HepG2 (cell line): ENCODE data around the gene DOK1. TPM values are rescaled to one million over a fixed set of nuclear protein-coding genes. Genes with fewer than 3 reads are reported as not detected.

Source experiments
- ARID5B ChIP-seq: IDR thresholded peaks from 2 replicates; pipeline ENCODE4 v1.4.0; 2020; ENCODE audit warnings: mild to moderate bottlenecking, missing genetic modification reagents
- BHLHE40 ChIP-seq: IDR thresholded peaks from 2 replicates; pipeline ENCODE4 v1.6.1; 2011; ENCODE audit warnings: low read length, improper control_type of control experiment
- CBX1 ChIP-seq: IDR thresholded peaks from one replicate; pipeline ENCODE4 v1.6.1; 2016; ENCODE audit warnings: antibody characterized with exemption, low read depth
- CSRNP1 ChIP-seq: sonication (generic); formaldehyde crosslinking; IDR thresholded peaks from 2 replicates; pipeline ENCODE4 v1.8.1; 2023; ENCODE audit warnings: mild to moderate bottlenecking, missing genetic modification reagents
- IRX3 ChIP-seq: sonication (generic); formaldehyde crosslinking; IDR thresholded peaks from 2 replicates; pipeline ENCODE4 v1.8.1; 2023; ENCODE audit warnings: mild to moderate bottlenecking, low read depth, missing genetic modification reagents, borderline replicate concordance
- RAD21 ChIP-seq: fragments of 450-650 bp; formaldehyde crosslinking; IDR thresholded peaks from 2 replicates; pipeline ENCODE4 v1.5.0; 2020; ENCODE audit warnings: mild to moderate bottlenecking
- REL ChIP-seq: sonication (generic); formaldehyde crosslinking; conservative IDR thresholded peaks from 2 replicates; pipeline ENCODE4 v1.8.0; 2022; ENCODE audit warnings: mild to moderate bottlenecking, missing genetic modification reagents, moderate library complexity
- STAG1 ChIP-seq: sonication (generic); formaldehyde crosslinking; IDR thresholded peaks from 2 replicates; pipeline ENCODE4 v1.4.0; 2020; ENCODE audit warnings: missing genetic modification reagents
- STAT5B ChIP-seq: sonication (generic); formaldehyde crosslinking; IDR thresholded peaks from 2 replicates; pipeline ENCODE4 v1.4.0; 2020; ENCODE audit warnings: missing genetic modification reagents
- SYNCRIP ChIP-seq: fragments of 200-400 bp; formaldehyde crosslinking; IDR thresholded peaks from 2 replicates; pipeline ENCODE4 v1.6.1; 2018; ENCODE audit warnings: mild to moderate bottlenecking, low read depth, low read length; ENCODE audit not compliant: insufficient read depth
- ZBTB20 ChIP-seq: sonication (generic); formaldehyde crosslinking; IDR thresholded peaks from 2 replicates; pipeline ENCODE4 v1.8.1; 2023; ENCODE audit warnings: missing genetic modification reagents, low read depth, mild to moderate bottlenecking, borderline replicate concordance
- ZHX2 ChIP-seq, 2 experiments: sonication (generic) in 1 of 2; formaldehyde crosslinking in 1 of 2; IDR thresholded peaks; 2 replicates each; pipeline versions ENCODE4 v1.6.1 to v1.9.0; 2014 to 2022; ENCODE audit warnings: antibody characterized with exemption in 1 of 2, borderline replicate concordance in 1 of 2, inconsistent platforms in 1 of 2, low read depth in 1 of 2, missing genetic modification reagents in 1 of 2
- ZMAT3 ChIP-seq: sonication (generic); formaldehyde crosslinking; conservative IDR thresholded peaks from 2 replicates; pipeline ENCODE4 v1.7.0; 2021; ENCODE audit warnings: missing genetic modification reagents
- ZNF234 ChIP-seq: sonication (generic); formaldehyde crosslinking; conservative IDR thresholded peaks from 2 replicates; pipeline ENCODE4 v1.5.1; 2020; ENCODE audit warnings: mild to moderate bottlenecking, missing genetic modification reagents
- ZNF430 ChIP-seq: sonication (generic); formaldehyde crosslinking; IDR thresholded peaks from 2 replicates; pipeline ENCODE4 v1.9.0; 2021; ENCODE audit warnings: mild to moderate bottlenecking, missing genetic modification reagents
- ZNF777 ChIP-seq: sonication (generic); formaldehyde crosslinking; IDR thresholded peaks from 2 replicates; pipeline ENCODE4 v1.4.0; 2020; ENCODE audit warnings: missing genetic modification reagents
- ZSCAN22 ChIP-seq: sonication (generic); formaldehyde crosslinking; IDR thresholded peaks from 2 replicates; pipeline ENCODE4 v1.4.0; 2020; ENCODE audit warnings: mild to moderate bottlenecking, missing genetic modification reagents
- polyA plus RNA-seq, 8 experiments: library from polyadenylated mRNA; depleted of rRNA in 3 of 8; stranded (reverse) in 7 of 8; unstranded in 1 of 8; fragments of >200 nt; fragmentation: Illumina TruSeq in 4 of 8; extraction: Trizol in 4 of 8; gene quantifications; 2 replicates each; pipeline versions ENCODE4 v1.2.1 to v1.2.3, GENCODE V29; 2011 to 2016; ENCODE audit warnings: low read depth in 4 of 8, missing spikeins in 1 of 8, mixed read lengths in 1 of 8; ENCODE audit not compliant: insufficient read depth in 1 of 8
- total RNA-seq, 5 experiments: library from RNA; depleted of rRNA; stranded (reverse); fragments of >200 nt; fragmentation: Illumina TruSeq; extraction: Trizol; gene quantifications; 2 replicates each; pipeline ENCODE4 v1.2.3, GENCODE V29; 2016; ENCODE audit warnings: low read depth in 1 of 5

The DOK1 gene
- total and polyA plus RNA-seq, 2 of the 13 experiments (the other 11 are each of a cell fraction or from before 2014, with no cell fraction given) = 0.53 to 0.74 TPM

- peak; percentile 80 for TF ChIP-seq CSRNP1 (CRISPR knock-in tag)
- peak; percentile 87 for TF ChIP-seq BHLHE40
- TF ChIP-seq STAT5B (CRISPR knock-in tag) = no peak; the same call in 1 of the 2 replicates
- TF ChIP-seq RAD21 (CRISPR knock-in tag) = peak; percentile 89
- 0 out of 2 replicates have a peak, but pooled peaks have one; percentile 22 for TF ChIP-seq ZSCAN22 (CRISPR knock-in tag)
- no peak for TF ChIP-seq IRX3 (CRISPR knock-in tag)
- TF ChIP-seq SYNCRIP = no peak
- no peak for TF ChIP-seq ZNF234 (CRISPR knock-in tag)
- TF ChIP-seq ARID5B (CRISPR knock-in tag) = peak; percentile 46; the same call in 1 of the 2 replicates
- peak; percentile 36; the same call in 1 of the 2 replicates for TF ChIP-seq ZMAT3 (CRISPR knock-in tag)
- TF ChIP-seq ZNF430 (CRISPR knock-in tag) = no peak
- TF ChIP-seq REL (CRISPR knock-in tag) = peak; percentile 90
- peak; percentile 84; the same call in 1 of the 2 replicates for TF ChIP-seq ZBTB20
- TF ChIP-seq STAG1 = peak; percentile 64
- TF ChIP-seq CBX1 = peak; percentile 66
- TF ChIP-seq ZHX2 (IDR thresholded peaks at IDR 0.05; ENCODE audit: low read depth) = peak; percentile 87
- no peak for TF ChIP-seq ZHX2 (CRISPR knock-in tag; IDR thresholded peaks at IDR 0.05; ENCODE audit: borderline replicate concordance)
- TF ChIP-seq ZNF777 (CRISPR knock-in tag) = peak; percentile 91
Observed at GRCh38 chr2:74507145-74507925, 47.2 kb upstream of the DOK1 start, which contains the start of gene PCGF1 (continued).
